ENCODE data around the gene TSPO2.

DNA sequence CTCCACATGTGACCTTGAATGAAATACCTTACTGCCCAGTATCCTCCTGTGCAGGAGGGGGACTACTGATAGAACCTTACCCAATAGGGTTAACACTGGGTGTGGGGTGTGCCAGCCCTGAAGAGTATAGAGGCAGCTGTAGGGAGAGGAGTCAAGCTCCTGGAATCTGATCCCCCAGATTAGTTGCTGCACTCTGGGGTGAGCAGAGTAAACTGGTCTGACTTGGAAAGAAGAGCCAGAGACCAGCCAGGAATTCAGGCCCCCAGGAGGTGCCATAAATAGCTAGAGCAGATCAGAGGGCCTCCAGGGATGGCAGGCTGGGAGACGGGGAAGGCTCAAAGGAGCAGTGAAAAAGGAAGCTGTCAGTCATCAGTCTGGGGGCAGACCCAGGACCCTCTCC is 7.3 kb downstream of the TSPO2 start:
- TF ChIP-seq, protein P1, sequence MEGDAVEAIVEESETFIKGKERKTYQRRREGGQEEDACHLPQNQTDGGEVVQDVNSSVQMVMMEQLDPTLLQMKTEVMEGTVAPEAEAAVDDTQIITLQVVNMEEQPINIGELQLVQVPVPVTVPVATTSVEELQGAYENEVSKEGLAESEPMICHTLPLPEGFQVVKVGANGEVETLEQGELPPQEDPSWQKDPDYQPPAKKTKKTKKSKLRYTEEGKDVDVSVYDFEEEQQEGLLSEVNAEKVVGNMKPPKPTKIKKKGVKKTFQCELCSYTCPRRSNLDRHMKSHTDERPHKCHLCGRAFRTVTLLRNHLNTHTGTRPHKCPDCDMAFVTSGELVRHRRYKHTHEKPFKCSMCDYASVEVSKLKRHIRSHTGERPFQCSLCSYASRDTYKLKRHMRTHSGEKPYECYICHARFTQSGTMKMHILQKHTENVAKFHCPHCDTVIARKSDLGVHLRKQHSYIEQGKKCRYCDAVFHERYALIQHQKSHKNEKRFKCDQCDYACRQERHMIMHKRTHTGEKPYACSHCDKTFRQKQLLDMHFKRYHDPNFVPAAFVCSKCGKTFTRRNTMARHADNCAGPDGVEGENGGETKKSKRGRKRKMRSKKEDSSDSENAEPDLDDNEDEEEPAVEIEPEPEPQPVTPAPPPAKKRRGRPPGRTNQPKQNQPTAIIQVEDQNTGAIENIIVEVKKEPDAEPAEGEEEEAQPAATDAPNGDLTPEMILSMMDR (IDR thresholded peaks at IDR 0.05) = no peak
- TF ChIP-seq POLR2A (IDR thresholded peaks at IDR 0.05) = no peak
